Liver (tissue), 3 donors: ENCODE results near the gene NDNF.

ENCODE experiments used
- EGR1 ChIP-seq, 2 donors: IDR thresholded peaks; 2 replicates each; pipeline ENCODE4 v1.6.1; 2016 to 2018; ENCODE audit warnings: antibody characterized with exemption in 2 of 2, low read depth in 2 of 2
- GABPA ChIP-seq, 2 donors: IDR thresholded peaks in 1 of 2; conservative IDR thresholded peaks in 1 of 2; 2 replicates each; pipeline ENCODE4 v1.6.1; 2016; ENCODE audit warnings: antibody characterized with exemption in 2 of 2, mild to moderate bottlenecking in 1 of 2, moderate library complexity in 1 of 2
- JUND ChIP-seq, 2 donors: IDR thresholded peaks; 2 replicates each; pipeline ENCODE4 v1.6.1; 2016; ENCODE audit warnings: antibody characterized with exemption in 2 of 2
- RAD21 ChIP-seq, 2 donors: IDR thresholded peaks; 2 replicates each; pipeline ENCODE4 v1.6.1; 2016; ENCODE audit warnings: antibody characterized with exemption in 2 of 2, mild to moderate bottlenecking in 2 of 2
- RXRA ChIP-seq, 2 donors: IDR thresholded peaks; 2 replicates each; pipeline ENCODE4 v1.6.1; 2017 to 2018; ENCODE audit warnings: antibody characterized with exemption in 2 of 2, mild to moderate bottlenecking in 1 of 2
- SP1 ChIP-seq: IDR thresholded peaks from 2 replicates; pipeline ENCODE4 v1.6.1; 2018; ENCODE audit warnings: antibody characterized with exemption, mild to moderate bottlenecking
- YY1 ChIP-seq: IDR thresholded peaks from 2 replicates; pipeline ENCODE4 v1.6.1; 2016; ENCODE audit warnings: antibody characterized with exemption, mild to moderate bottlenecking
- TF ChIP-seq, protein P1 (sequence below): IDR thresholded peaks from 2 replicates; pipeline ENCODE4 v1.6.1; 2016; ENCODE audit warnings: antibody characterized with exemption
- TF ChIP-seq, protein P2 (sequence below): fragments of 150-350 bp; IDR thresholded peaks from 2 replicates; pipeline ENCODE4 v1.5.1; 2017; ENCODE audit warnings: improper control_type of control experiment, low read depth, low read length; ENCODE audit not compliant: missing input control
- TF ChIP-seq, protein P3 (sequence below): IDR thresholded peaks from 2 replicates; pipeline ENCODE4 v1.6.1; 2016; ENCODE audit warnings: antibody characterized with exemption
- TF ChIP-seq, protein P4 (sequence below): IDR thresholded peaks from 2 replicates; pipeline ENCODE4 v1.6.1; 2016; ENCODE audit warnings: antibody characterized with exemption
- TF ChIP-seq, protein P5 (sequence below): IDR thresholded peaks from 2 replicates; pipeline ENCODE4 v1.6.1; 2016; ENCODE audit warnings: antibody characterized with exemption, mild to moderate bottlenecking
- donor health status: healthy.
- donor health status: healthy.

DNA sequence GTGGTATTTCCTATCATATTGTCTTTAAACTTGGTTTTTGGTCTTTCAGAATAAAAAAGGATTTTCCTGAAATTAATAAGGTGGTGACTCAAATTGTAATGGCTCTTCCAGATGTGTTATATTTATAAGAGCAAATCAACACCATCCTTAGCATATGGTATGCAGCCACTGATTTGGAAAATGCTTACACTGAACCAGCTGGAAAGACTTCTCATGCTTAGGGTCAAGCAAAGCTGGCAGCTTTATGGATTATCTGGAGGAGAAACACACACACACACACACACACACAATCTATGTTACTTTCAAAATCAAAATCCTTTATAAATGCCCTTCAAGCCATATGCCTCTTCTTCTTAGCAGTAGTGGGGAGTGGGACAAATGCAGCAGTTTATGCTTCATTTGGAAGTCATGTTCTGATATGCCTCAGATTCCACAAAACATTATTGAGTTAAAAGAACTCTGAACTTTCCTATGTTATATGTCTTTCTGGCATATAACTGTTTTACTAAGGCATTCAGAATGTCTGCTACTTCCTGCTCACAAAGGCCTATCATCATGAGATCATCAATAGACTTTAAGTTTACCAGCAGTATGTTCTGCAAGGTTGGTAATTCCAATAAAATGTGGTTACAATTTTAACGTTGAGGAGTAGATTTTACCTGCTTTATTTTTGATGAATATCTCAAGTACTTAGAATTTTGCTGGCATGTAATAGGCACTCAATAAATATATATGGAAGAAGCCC, 76.9 kb downstream of the NDNF start:
- TF ChIP-seq, protein P1, sequence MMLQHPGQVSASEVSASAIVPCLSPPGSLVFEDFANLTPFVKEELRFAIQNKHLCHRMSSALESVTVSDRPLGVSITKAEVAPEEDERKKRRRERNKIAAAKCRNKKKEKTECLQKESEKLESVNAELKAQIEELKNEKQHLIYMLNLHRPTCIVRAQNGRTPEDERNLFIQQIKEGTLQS = no peak
- TF ChIP-seq, protein P2, sequence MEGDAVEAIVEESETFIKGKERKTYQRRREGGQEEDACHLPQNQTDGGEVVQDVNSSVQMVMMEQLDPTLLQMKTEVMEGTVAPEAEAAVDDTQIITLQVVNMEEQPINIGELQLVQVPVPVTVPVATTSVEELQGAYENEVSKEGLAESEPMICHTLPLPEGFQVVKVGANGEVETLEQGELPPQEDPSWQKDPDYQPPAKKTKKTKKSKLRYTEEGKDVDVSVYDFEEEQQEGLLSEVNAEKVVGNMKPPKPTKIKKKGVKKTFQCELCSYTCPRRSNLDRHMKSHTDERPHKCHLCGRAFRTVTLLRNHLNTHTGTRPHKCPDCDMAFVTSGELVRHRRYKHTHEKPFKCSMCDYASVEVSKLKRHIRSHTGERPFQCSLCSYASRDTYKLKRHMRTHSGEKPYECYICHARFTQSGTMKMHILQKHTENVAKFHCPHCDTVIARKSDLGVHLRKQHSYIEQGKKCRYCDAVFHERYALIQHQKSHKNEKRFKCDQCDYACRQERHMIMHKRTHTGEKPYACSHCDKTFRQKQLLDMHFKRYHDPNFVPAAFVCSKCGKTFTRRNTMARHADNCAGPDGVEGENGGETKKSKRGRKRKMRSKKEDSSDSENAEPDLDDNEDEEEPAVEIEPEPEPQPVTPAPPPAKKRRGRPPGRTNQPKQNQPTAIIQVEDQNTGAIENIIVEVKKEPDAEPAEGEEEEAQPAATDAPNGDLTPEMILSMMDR = no peak
- TF ChIP-seq, protein P3, sequence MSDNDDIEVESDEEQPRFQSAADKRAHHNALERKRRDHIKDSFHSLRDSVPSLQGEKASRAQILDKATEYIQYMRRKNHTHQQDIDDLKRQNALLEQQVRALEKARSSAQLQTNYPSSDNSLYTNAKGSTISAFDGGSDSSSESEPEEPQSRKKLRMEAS = no peak
- no peak for TF ChIP-seq SP1
- TF ChIP-seq, protein P4, sequence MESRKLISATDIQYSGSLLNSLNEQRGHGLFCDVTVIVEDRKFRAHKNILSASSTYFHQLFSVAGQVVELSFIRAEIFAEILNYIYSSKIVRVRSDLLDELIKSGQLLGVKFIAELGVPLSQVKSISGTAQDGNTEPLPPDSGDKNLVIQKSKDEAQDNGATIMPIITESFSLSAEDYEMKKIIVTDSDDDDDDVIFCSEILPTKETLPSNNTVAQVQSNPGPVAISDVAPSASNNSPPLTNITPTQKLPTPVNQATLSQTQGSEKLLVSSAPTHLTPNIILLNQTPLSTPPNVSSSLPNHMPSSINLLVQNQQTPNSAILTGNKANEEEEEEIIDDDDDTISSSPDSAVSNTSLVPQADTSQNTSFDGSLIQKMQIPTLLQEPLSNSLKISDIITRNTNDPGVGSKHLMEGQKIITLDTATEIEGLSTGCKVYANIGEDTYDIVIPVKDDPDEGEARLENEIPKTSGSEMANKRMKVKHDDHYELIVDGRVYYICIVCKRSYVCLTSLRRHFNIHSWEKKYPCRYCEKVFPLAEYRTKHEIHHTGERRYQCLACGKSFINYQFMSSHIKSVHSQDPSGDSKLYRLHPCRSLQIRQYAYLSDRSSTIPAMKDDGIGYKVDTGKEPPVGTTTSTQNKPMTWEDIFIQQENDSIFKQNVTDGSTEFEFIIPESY = no peak
- no peak for TF ChIP-seq RAD21 (IDR thresholded peaks at IDR 0.05)
- TF ChIP-seq YY1 = no peak
- TF ChIP-seq, protein P5, sequence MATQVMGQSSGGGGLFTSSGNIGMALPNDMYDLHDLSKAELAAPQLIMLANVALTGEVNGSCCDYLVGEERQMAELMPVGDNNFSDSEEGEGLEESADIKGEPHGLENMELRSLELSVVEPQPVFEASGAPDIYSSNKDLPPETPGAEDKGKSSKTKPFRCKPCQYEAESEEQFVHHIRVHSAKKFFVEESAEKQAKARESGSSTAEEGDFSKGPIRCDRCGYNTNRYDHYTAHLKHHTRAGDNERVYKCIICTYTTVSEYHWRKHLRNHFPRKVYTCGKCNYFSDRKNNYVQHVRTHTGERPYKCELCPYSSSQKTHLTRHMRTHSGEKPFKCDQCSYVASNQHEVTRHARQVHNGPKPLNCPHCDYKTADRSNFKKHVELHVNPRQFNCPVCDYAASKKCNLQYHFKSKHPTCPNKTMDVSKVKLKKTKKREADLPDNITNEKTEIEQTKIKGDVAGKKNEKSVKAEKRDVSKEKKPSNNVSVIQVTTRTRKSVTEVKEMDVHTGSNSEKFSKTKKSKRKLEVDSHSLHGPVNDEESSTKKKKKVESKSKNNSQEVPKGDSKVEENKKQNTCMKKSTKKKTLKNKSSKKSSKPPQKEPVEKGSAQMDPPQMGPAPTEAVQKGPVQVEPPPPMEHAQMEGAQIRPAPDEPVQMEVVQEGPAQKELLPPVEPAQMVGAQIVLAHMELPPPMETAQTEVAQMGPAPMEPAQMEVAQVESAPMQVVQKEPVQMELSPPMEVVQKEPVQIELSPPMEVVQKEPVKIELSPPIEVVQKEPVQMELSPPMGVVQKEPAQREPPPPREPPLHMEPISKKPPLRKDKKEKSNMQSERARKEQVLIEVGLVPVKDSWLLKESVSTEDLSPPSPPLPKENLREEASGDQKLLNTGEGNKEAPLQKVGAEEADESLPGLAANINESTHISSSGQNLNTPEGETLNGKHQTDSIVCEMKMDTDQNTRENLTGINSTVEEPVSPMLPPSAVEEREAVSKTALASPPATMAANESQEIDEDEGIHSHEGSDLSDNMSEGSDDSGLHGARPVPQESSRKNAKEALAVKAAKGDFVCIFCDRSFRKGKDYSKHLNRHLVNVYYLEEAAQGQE = no peak
- TF ChIP-seq GABPA (IDR thresholded peaks at IDR 0.05 in 1 of 2, conservative IDR thresholded peaks at IDR 0.05 in 1 of 2) = no peak
- no peak for TF ChIP-seq JUND (IDR thresholded peaks at IDR 0.05)
- no peak for TF ChIP-seq EGR1 (IDR thresholded peaks at IDR 0.05; ENCODE audit: low read depth in 2 of 2)
- TF ChIP-seq RXRA (IDR thresholded peaks at IDR 0.05) = no peak
